Measurements from ENCODE around the gene COL2A1.

COL2A1 gene

GRCh38 chr12:48004053-48004941 lies at the start of gene COL2A1:
Gene COL2A1 (minus strand): TSS chr12:48004476. CDS start chr12:48004321, 155 bp downstream.
- no peak for FAIRE-seq

GRCh38 chr12:48053883-48054282 lies 49.6 kb upstream of the COL2A1 start:
- FAIRE-seq, result no peak

DNA sequence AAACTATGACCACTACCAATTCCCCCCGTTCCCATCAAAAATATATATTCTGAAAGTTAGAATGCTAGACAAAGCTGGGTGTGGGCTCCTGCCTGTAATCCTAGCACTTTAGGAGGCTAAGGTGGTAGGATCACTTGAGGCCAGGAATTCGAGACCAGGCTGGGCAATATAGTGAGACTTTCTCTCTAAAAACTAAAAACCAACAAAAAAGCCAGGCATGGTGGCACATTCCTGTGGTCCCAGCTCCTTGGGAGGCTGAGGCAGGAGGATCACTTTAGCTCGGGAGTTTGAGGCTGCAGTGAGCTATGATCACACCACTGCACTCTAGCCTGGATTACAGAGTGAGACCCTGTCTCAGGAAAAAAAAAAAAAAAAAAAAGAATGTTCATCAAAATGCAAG lies 48.8 kb upstream of the COL2A1 start:
- FAIRE-seq, result no peak

DNA sequence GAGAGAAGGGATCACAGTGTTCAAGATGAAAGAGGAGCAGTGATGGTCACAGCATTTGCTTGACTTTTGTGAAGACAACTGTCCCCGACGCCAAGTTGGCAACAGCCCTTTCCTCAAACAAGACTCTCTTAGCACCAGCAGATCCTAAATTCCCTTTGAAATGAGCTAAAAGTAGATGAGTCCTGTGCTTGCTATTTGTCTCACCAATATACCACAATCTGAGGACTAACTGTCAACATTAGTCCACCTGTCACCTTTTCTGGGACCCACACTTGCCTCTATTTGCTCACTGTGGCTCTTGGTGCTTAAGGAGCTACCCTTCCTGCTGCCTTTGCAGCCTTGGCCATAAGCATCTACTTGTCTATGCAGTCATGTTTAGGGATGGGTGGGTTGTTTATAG lies 47.4 kb upstream of the COL2A1 start:
- FAIRE-seq, result no peak

GRCh38 chr12:48050174-48050573 lies 45.9 kb upstream of the COL2A1 start:
- FAIRE-seq, result no peak

GRCh38 chr12:48045965-48046518 lies 41.8 kb upstream of the COL2A1 start:
- no peak for FAIRE-seq

- no peak for FAIRE-seq
Measured at GRCh38 chr12:48045061-48045846, 41.0 kb upstream of the COL2A1 start.

DNA sequence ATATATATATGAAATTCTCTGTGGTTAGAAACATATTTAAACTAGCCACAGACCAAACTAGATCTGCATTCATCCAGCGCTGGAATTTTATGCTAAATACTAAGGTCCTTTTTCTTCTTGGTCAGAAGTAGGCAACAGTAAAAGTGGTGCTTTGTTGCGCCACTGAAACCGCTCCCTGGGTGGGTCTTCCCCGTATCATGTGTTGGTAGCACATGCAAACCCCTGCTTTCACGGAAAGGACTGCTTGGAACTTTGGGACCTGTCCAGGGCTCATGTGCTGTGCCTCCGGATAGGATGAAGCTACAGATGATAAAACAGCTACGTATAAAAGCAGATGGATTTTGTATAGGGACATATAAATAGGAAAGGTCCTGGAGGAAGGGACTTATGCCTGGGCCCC lies 40.1 kb upstream of the COL2A1 start:
- no peak for FAIRE-seq

- no peak for FAIRE-seq
Measured at GRCh38 chr12:48043771-48044170, 39.5 kb upstream of the COL2A1 start.

GRCh38 chr12:48041591-48042423 lies 37.5 kb upstream of the COL2A1 start:
- FAIRE-seq, result no peak

DNA sequence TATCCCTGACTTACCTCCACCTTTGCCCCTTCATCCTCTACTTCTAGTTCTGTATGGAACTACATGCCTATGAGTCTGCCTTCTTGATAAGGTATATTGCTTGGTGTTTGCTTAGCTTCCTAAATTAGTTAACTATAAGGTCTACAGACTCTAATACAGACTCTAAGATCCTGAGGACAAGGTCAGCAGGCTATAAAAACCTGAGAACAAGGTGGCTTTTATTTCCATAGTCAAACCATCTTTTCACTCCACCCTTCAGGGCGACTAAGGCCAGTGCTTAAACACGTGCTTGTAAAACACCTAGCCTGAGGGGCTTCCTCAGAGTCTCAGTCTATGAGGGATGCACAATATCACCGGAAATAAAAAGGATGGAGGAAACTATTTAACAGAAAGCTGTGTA lies 36.1 kb upstream of the COL2A1 start:
- no peak for FAIRE-seq

GRCh38 chr12:48039151-48039550 lies 34.9 kb upstream of the COL2A1 start:
- no peak for FAIRE-seq

DNA sequence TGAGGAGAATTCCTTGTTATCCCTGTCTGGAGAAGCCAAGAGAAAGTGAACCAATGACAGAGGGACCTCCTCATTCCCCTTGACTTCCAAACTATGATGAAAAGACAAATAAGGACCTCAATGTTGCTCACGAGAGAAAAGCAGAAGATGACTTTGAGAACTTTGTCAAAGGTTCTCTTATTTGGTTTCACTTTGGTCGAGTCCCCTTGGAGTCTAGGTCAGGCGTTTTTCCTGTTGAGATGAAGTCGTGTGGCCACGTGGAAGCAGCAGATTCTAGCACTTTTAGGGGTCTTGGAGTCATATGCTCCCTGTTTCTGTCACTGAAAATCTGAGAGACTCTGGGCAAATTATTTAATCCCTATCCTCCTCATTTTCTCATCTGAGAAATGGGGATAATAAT lies 33.8 kb upstream of the COL2A1 start:
- no peak for FAIRE-seq

- no peak for FAIRE-seq
Measured at GRCh38 chr12:48037267-48037915, 33.1 kb upstream of the COL2A1 start.

- FAIRE-seq, result no peak
Measured at GRCh38 chr12:48036818-48037217, 32.5 kb upstream of the COL2A1 start.

- FAIRE-seq, result no peak
Measured at GRCh38 chr12:48034835-48035805, 30.8 kb upstream of the COL2A1 start.

GRCh38 chr12:48033451-48033850 lies 29.2 kb upstream of the COL2A1 start:
- no peak for FAIRE-seq

DNA sequence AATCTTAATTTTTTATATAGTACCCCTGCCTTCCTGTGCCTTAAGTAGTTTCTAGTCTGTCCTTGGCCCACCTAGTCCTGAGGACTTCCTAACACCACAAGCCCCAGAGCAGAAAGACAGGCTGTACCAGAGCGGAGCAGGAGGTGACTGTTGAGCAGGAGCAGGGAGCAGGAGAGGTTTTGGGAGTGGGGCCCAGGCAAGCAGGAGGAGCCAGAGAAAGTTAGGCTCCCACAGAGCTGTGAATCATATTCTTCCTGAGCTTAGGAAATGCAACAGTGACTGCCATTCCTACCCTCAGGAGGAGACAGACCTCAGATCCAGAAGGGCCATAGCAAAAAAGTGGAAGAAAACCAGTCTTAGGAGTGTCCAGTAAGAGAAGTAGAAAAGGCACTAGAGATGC lies 28.3 kb upstream of the COL2A1 start:
- no peak for FAIRE-seq

GRCh38 chr12:48031135-48031960 lies 27.1 kb upstream of the COL2A1 start:
- FAIRE-seq, result no peak

- FAIRE-seq, result no peak
Measured at GRCh38 chr12:48030173-48030650, 25.9 kb upstream of the COL2A1 start.

Data from islet of Langerhans (tissue), 1 donor.